Neural cell (in vitro differentiated cells): Measurements from ENCODE around the gene PDE8B. TPM values are rescaled to one million over a fixed set of nuclear protein-coding genes. Genes with fewer than 3 reads are reported as not detected.

ENCODE experiments used
- H2AFZ ChIP-seq: fragments of 200-600, 300-800 bp; sonication (generic), shearing (Covaris generic); 2 replicates; pipeline ENCODE4 v1.6.0; 2014; ENCODE audit warnings: low read depth, mild to moderate bottlenecking, antibody characterized with exemption, low read length, moderate library complexity
- H3F3A ChIP-seq: fragments of 200-600 bp; shearing (Covaris generic); 2 replicates; pipeline ENCODE4 v1.6.1; 2016; ENCODE audit warnings: mild to moderate bottlenecking, moderate library complexity, mixed read lengths, antibody characterized with exemption, low read length; ENCODE audit not compliant: insufficient read depth, poor library complexity, severe bottlenecking
- H3K27ac ChIP-seq: fragments of 200-600, 300-800 bp; sonication (generic), shearing (Covaris generic); 2 replicates; pipeline ENCODE4 v1.5.1; 2014; ENCODE audit warnings: mild to moderate bottlenecking, low read length, moderate library complexity
- H3K27me3 ChIP-seq: fragments of 300-800, 200-600 bp; sonication (generic), shearing (Covaris generic); 2 replicates; pipeline ENCODE4 v1.6.0; 2014; ENCODE audit warnings: mild to moderate bottlenecking, low read depth, low read length, moderate library complexity; ENCODE audit not compliant: insufficient read depth
- H3K36me3 ChIP-seq: fragments of 300-800, 200-600 bp; sonication (generic), shearing (Covaris generic); 2 replicates; pipeline ENCODE4 v1.5.1; 2014; ENCODE audit warnings: mild to moderate bottlenecking, antibody characterized with exemption, low read length, moderate library complexity; ENCODE audit not compliant: insufficient read depth
- H3K4me2 ChIP-seq: fragments of 300-800, 200-600 bp; sonication (generic), shearing (Covaris generic); 2 replicates; pipeline ENCODE4 v1.6.0; 2014; ENCODE audit warnings: mild to moderate bottlenecking, low read length
- H3K4me3 ChIP-seq: fragments of 300-800, 200-600 bp; sonication (generic), shearing (Covaris generic); 2 replicates; pipeline ENCODE4 v1.5.1; 2014; ENCODE audit warnings: mild to moderate bottlenecking, low read length, moderate library complexity
- H3K79me2 ChIP-seq: fragments of 200-600 bp; shearing (Covaris generic); replicated peaks from 2 replicates; pipeline ENCODE4 v1.6.0; 2014; ENCODE audit warnings: mild to moderate bottlenecking, low read length, moderate library complexity; ENCODE audit not compliant: insufficient read depth
- H3K9ac ChIP-seq: fragments of 300-800, 200-600 bp; sonication (generic), shearing (Covaris generic); 2 replicates; pipeline ENCODE4 v1.6.1; 2016; ENCODE audit warnings: mild to moderate bottlenecking, low read length, mixed read lengths
- H3K9me2 ChIP-seq: fragments of 200-600 bp; shearing (Covaris generic); 2 replicates; pipeline ENCODE4 v1.6.1; 2016; ENCODE audit warnings: mild to moderate bottlenecking, low read length, mixed read lengths; ENCODE audit not compliant: insufficient read depth
- H3K9me3 ChIP-seq: fragments of 200-600, 300-800 bp; sonication (generic), shearing (Covaris generic); 2 replicates; pipeline ENCODE4 v1.6.1; 2016; ENCODE audit warnings: mild to moderate bottlenecking, mixed run types, low read length, moderate library complexity, mixed read lengths
- H4K20me1 ChIP-seq: fragments of 200-600 bp; shearing (Covaris generic); 2 replicates; pipeline ENCODE4 v1.6.1; 2016; ENCODE audit warnings: mild to moderate bottlenecking, mixed run types; ENCODE audit not compliant: insufficient read depth
- EP300 ChIP-seq: fragments of 450-650 bp; conservative IDR thresholded peaks from 2 replicates; pipeline ENCODE4 v1.6.1; 2014; ENCODE audit warnings: antibody characterized with exemption, mild to moderate bottlenecking, moderate library complexity; ENCODE audit not compliant: poor library complexity, severe bottlenecking
- EZH2 ChIP-seq: fragments of 200-600, 300-800 bp; shearing (Covaris generic), sonication (generic); IDR thresholded peaks from 2 replicates; pipeline ENCODE4 v1.6.1; 2014; ENCODE audit warnings: antibody characterized with exemption, low read length, borderline replicate concordance, mild to moderate bottlenecking; ENCODE audit not compliant: insufficient read depth, poor library complexity, severe bottlenecking
- MXI1 ChIP-seq: fragments of 450-650 bp; conservative IDR thresholded peaks from 2 replicates; pipeline ENCODE4 v1.6.1; 2014; ENCODE audit warnings: antibody characterized with exemption, mild to moderate bottlenecking; ENCODE audit not compliant: poor library complexity, severe bottlenecking
- POLR2AphosphoS5 ChIP-seq: IDR thresholded peaks from 2 replicates; pipeline ENCODE4 v1.6.1; 2012
- RAD21 ChIP-seq: fragments of 450-650 bp; conservative IDR thresholded peaks from 2 replicates; pipeline ENCODE4 v1.6.1; 2014; ENCODE audit warnings: antibody characterized with exemption, mild to moderate bottlenecking, moderate library complexity
- SMC3 ChIP-seq: fragments of 450-650 bp; conservative IDR thresholded peaks from 2 replicates; pipeline ENCODE4 v1.6.1; 2014; ENCODE audit warnings: antibody characterized with exemption, mild to moderate bottlenecking, moderate library complexity; ENCODE audit not compliant: poor library complexity
- TAF1 ChIP-seq: IDR thresholded peaks from 2 replicates; pipeline ENCODE4 v1.6.1; 2012; ENCODE audit warnings: low read depth
- polyA plus RNA-seq: library from polyadenylated mRNA; depleted of rRNA; stranded (reverse); fragments of >200 nt; gene quantifications from 2 replicates; pipeline ENCODE4 v1.2.3, GENCODE V29; 2014
- TF ChIP-seq, protein P1 (sequence below): IDR thresholded peaks from 2 replicates; pipeline ENCODE4 v1.6.1; 2012; ENCODE audit warnings: borderline replicate concordance
- TF ChIP-seq, protein P2 (sequence below): fragments of 450-650 bp; IDR thresholded peaks from 2 replicates; pipeline ENCODE4 v1.5.1; 2014; ENCODE audit warnings: antibody characterized with exemption, mild to moderate bottlenecking, moderate library complexity; ENCODE audit not compliant: poor library complexity, severe bottlenecking

Gene PDE8B
- polyA plus RNA-seq, 1 donor from 2014 or later = 0.22 TPM

DNA sequence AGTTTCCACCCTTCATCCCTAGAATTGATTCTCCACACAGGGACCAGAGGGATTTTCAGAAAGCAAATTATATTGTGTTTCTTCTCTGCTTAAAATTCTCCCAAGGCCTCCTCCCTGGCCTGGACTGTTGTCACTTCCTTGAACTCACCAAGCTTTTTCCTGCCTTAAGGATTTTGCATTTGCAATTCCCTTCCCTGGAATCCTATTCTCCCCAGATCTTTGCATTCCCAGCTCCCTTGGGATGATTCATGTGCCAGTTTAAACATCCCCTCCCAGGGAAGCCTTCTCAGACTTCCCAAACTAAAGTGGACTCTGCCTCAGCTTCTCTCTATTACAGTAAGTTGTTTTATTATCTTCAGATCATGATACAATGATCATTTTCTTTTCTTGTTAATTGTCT lies 35.2 kb upstream of the PDE8B start:
- Histone ChIP-seq H3K9me3 (no peaks in the 10 kb centered on the region), H3K9me2 (no peaks in the 10 kb centered on the region), H3K9ac (no peak overlapping the region), H2AFZ (no peak overlapping the region), H4K20me1 (no peaks in the 10 kb centered on the region), H3K79me2 (no peaks in the 10 kb centered on the region), H3F3A (no peaks in the 10 kb centered on the region), H3K27ac (no peak overlapping the region), H3K36me3 (no peaks in the 10 kb centered on the region), H3K27me3 (peaks cover 13% of the 10 kb centered on the region), H3K4me3 (no peak overlapping the region), H3K4me2 (no peak overlapping the region)
- TF ChIP-seq, protein P1, sequence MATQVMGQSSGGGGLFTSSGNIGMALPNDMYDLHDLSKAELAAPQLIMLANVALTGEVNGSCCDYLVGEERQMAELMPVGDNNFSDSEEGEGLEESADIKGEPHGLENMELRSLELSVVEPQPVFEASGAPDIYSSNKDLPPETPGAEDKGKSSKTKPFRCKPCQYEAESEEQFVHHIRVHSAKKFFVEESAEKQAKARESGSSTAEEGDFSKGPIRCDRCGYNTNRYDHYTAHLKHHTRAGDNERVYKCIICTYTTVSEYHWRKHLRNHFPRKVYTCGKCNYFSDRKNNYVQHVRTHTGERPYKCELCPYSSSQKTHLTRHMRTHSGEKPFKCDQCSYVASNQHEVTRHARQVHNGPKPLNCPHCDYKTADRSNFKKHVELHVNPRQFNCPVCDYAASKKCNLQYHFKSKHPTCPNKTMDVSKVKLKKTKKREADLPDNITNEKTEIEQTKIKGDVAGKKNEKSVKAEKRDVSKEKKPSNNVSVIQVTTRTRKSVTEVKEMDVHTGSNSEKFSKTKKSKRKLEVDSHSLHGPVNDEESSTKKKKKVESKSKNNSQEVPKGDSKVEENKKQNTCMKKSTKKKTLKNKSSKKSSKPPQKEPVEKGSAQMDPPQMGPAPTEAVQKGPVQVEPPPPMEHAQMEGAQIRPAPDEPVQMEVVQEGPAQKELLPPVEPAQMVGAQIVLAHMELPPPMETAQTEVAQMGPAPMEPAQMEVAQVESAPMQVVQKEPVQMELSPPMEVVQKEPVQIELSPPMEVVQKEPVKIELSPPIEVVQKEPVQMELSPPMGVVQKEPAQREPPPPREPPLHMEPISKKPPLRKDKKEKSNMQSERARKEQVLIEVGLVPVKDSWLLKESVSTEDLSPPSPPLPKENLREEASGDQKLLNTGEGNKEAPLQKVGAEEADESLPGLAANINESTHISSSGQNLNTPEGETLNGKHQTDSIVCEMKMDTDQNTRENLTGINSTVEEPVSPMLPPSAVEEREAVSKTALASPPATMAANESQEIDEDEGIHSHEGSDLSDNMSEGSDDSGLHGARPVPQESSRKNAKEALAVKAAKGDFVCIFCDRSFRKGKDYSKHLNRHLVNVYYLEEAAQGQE = no peak
- TF ChIP-seq, protein P2, sequence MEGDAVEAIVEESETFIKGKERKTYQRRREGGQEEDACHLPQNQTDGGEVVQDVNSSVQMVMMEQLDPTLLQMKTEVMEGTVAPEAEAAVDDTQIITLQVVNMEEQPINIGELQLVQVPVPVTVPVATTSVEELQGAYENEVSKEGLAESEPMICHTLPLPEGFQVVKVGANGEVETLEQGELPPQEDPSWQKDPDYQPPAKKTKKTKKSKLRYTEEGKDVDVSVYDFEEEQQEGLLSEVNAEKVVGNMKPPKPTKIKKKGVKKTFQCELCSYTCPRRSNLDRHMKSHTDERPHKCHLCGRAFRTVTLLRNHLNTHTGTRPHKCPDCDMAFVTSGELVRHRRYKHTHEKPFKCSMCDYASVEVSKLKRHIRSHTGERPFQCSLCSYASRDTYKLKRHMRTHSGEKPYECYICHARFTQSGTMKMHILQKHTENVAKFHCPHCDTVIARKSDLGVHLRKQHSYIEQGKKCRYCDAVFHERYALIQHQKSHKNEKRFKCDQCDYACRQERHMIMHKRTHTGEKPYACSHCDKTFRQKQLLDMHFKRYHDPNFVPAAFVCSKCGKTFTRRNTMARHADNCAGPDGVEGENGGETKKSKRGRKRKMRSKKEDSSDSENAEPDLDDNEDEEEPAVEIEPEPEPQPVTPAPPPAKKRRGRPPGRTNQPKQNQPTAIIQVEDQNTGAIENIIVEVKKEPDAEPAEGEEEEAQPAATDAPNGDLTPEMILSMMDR = no peak
- TF ChIP-seq EZH2 = no peak
- no peak for TF ChIP-seq TAF1
- no peak for TF ChIP-seq EP300
- TF ChIP-seq SMC3 = no peak
- no peak for TF ChIP-seq MXI1

DNA sequence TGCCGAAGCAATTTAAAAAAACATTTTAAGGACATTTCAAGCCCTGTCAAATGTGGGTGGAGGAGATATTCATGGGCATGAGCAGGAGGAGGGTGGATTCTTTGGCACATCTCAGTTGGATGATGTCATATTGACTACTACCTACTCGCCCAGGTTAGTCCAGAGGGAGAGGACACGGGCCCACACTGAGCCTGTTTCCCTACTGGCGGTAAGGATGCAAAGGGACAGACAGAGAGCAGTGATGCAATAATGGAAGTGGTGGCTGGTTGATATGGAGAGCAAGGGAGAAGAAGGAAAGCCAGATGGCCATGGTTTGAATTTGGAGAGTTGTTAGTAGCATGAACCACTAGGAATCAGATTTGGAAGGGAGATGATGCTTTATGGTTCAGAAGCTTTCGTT lies 34.1 kb upstream of the PDE8B start:
- H3K9me3 ChIP-seq = no peaks in the 10 kb centered on the region
- H4K20me1 ChIP-seq = no peaks in the 10 kb centered on the region
- no peaks in the 10 kb centered on the region for H3K36me3 ChIP-seq
- H3K79me2 ChIP-seq = no peaks in the 10 kb centered on the region
- H3K9ac ChIP-seq = no peak overlapping the region
- no peaks in the 10 kb centered on the region for H3F3A ChIP-seq
- H3K4me2 ChIP-seq = no peak overlapping the region
- H2AFZ ChIP-seq = no peak overlapping the region
- H3K9me2 ChIP-seq = no peaks in the 10 kb centered on the region
- no peak overlapping the region for H3K27ac ChIP-seq
- H3K4me3 ChIP-seq = no peak overlapping the region
- peaks cover 25% of the 10 kb centered on the region for H3K27me3 ChIP-seq
- TF ChIP-seq, protein P1 = no peak
- TF ChIP-seq TAF1 = no peak
- no peak for TF ChIP-seq POLR2AphosphoS5
- no peak for TF ChIP-seq MXI1
- TF ChIP-seq RAD21 = no peak
- no peak for TF ChIP-seq EZH2
- no peak for TF ChIP-seq SMC3
- TF ChIP-seq, protein P2 = no peak
- TF ChIP-seq EP300 = no peak
